GM19397 (cell line): ENCODE data around the gene ZNF26.
"Not testable (repeated sequence)": the region's sequence is repeated elsewhere in the genome, so short reads cannot be mapped to it uniquely, and the experiment has no call there.

Experiments
- ATAC-seq: cut with Tn5 transposase; IDR thresholded peaks from one replicate; pipeline ENCODE4 v1.9.1; 2021; ENCODE audit warnings: mild to moderate bottlenecking, moderate library complexity; ENCODE audit not compliant: unreplicated experiment

The ZNF26 gene, protein sequence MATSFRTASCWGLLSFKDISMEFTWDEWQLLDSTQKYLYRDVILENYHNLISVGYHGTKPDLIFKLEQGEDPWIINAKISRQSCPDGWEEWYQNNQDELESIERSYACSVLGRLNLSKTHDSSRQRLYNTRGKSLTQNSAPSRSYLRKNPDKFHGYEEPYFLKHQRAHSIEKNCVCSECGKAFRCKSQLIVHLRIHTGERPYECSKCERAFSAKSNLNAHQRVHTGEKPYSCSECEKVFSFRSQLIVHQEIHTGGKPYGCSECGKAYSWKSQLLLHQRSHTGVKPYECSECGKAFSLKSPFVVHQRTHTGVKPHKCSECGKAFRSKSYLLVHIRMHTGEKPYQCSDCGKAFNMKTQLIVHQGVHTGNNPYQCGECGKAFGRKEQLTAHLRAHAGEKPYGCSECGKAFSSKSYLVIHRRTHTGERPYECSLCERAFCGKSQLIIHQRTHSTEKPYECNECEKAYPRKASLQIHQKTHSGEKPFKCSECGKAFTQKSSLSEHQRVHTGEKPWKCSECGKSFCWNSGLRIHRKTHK

GRCh38 chr12:132986001-132986884, at the start of gene ZNF26:
Gene ZNF26, plus strand, starts transcription at chr12:132986367. Its CDS starts 474 bp downstream, at chr12:132986841.
- ATAC-seq = peak; percentile 98

DNA sequence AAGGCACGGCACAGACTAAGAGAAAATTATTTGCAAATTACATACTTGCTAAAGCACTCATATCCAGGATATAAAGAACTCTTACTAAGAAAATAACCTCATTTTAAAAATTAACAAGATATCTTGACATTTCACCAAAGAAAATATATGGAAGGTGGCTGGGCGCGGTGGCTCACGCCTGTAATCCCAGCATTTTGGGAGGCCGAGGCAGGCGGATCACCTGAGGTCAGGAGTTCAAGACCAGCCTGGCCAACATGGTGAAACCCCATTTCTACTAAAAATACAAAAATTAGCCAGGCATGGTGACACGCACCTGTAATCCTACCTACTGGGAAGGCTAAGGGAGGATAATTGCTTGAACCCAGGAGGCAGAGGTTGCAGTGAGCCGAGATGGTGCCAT, 49.2 kb upstream of the ZNF26 start:
- not testable (repeated sequence) for ATAC-seq

DNA sequence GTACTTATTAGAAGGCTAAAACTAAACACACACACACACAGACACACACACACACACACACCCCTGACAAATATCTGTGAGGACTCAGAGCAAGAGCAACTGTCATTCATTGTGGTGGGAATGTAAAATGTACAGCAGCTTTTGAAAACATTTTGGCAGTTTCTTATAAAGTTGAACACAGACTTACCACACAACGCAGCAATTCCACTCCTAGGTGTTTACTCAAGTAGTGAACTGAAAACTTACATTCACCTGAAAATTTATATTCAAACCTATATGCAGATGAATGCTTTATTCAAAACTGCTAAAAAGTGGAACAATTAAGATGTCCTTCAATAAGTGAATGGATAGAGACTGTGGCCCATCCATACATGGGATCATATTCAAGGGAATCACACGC, 48.7 kb upstream of the ZNF26 start:
- ATAC-seq = no peak

DNA sequence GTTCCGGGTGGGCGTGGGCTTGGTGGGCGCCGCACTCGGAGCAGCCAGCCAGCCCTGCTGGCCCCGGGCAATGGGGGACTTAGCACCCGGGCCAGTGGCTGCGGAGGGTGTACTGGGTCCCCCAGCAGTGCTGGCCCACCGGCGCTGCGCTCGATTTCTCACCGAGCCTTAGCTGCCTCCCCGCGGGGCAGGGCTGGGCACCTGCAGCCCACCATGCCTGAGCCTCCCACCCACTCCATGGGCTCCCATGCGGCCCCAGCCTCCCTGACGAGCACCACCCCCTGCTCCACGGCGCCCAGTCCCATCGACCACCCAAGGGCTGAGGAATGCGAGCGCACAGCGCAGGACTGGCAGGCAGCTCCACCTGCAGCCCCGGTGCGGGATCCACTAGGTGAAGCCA, 47.4 kb upstream of the ZNF26 start:
- ATAC-seq = not testable (repeated sequence)

DNA sequence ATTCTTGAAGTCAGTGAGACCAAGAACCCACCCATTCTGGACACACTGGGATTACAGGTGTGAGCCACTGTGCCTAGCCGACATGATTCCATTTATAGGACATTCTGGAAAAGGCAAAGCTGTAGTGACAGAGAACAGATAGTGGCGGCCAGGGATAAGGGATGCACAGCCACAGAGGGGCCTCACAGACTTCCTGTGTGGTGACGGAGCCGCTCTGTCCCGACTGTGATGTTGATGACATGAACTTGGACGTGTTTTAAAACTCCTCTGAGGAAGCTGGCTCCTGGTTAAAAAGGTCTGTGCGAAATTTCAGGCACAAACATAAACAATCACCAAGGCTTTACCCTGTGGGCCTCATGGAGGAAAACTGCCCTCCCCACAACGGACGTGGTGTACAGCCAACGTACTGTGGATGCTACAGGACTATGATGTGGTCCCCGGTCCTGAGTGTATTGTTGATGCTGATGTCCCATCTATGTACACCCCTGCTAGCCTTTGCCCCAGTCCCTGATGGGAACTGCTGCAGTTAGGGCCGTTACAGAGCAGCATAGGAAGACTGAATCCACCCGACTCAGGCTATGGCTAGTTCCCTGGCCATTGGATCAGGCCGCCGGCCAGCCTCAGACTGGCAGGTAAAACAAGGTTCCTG, 46.0 kb upstream of the ZNF26 start:
- no peak for ATAC-seq

- no peak for ATAC-seq
Observed at GRCh38 chr12:132941336-132941954, 44.7 kb upstream of the ZNF26 start.

GRCh38 chr12:132942611-132943010, 43.6 kb upstream of the ZNF26 start:
- no peak for ATAC-seq

DNA sequence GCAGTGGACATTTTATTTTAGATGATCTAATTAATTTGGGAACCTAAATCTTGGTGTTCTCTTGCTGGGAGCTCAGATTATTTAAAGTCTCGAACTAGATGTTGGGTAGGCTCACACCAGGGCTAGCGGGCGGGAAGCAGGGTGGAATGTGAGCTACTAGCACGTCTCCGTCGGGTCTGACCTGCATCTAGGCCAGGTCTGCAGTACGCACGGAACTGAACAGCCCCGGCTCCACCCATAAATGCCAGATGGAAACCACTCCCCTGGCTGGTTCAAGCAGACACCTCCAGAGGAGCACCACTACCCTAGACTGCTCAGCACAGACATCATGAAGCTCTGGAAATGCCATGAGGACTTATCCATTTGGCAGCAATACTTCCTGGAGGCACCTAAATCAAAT, 40.4 kb upstream of the ZNF26 start:
- ATAC-seq = no peak

GRCh38 chr12:132946246-132946820, 39.8 kb upstream of the ZNF26 start:
- no peak for ATAC-seq

GRCh38 chr12:132948146-132949066, 37.8 kb upstream of the ZNF26 start:
- ATAC-seq = no peak

- ATAC-seq = no peak
Observed at GRCh38 chr12:132949936-132950837, 36.0 kb upstream of the ZNF26 start.

GRCh38 chr12:132950844-132951535, 35.2 kb upstream of the ZNF26 start:
- no peak for ATAC-seq

DNA sequence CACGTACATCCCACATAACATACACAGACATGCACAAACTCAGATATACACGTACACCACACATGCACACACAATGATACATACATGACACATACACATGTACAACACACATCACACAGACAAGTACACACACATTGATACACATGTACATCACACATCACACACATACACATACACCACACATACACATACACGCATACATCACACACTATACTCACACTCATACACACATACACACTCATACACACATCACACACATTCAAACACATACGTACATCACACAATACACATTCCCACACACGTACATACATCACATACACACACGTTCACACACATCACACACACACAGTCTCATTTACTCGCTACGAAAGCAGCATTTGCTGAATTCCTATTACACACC, 34.5 kb upstream of the ZNF26 start:
- ATAC-seq = no peak

DNA sequence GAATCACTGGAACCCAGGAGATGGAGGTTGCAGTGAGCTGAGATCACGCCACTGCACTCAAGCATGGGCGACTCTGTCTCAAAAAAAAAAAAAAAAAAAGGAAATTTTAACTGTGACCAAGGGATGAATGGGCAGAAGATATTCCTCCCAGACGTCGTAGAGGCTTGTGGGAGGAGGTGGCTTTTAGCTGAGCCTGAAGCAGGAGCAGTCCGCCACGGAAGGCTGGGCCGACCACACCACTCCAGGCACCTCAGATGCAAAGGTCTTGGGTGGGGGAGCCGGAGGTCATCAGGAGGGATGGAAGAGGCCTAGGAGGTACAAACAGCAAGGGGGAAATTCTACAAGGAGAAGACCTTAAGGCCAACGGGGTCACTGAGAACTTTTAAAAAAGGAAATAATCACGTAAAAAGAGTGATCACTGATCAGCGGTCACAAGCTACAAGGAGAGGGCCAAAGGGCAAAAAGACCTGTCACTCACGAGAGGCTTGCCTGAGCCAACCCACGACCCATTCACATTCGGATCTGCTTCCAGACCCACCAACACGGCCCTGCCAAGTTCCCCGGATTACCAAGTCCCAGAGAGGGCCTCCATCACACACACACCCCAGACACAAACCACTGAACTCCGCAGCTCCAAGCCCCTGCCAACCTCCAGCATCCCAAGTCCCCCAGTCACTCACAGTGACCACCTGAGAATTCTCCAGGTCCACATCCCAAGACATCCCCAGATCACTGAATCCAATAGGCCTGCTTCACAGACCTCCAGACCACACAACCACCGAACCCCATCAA, 33.6 kb upstream of the ZNF26 start:
- no peak for ATAC-seq

DNA sequence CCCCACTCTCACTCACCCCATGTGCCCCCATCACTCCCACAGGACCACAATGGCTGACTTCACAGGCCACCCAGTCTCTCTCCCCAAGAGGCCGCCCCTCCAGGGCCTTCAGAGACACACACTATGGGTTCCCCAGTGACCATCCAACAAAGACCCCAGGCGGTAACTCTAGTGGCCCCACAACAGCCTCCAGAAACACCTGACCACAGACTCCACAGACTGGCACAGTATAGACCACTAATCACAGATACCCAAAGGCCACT, 33.1 kb upstream of the ZNF26 start:
- no peak for ATAC-seq

DNA sequence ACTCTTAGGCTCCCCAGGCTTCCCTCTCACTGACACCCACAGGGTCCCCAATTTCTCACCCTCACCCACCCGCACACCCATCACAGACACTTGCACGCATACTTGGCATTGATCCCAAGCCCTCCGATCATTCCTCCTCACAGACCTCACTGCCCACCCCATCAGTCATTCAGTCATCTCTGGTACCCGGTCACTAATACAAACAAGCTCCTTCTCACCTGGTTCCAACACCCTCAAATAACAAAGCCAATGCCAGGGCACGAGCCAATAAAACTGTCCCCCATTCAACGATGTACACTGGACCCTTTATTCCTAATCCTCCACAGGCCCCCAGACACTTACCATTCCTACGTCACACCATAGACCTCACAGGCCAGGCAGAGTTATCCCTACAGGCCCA, 32.4 kb upstream of the ZNF26 start:
- ATAC-seq = no peak

DNA sequence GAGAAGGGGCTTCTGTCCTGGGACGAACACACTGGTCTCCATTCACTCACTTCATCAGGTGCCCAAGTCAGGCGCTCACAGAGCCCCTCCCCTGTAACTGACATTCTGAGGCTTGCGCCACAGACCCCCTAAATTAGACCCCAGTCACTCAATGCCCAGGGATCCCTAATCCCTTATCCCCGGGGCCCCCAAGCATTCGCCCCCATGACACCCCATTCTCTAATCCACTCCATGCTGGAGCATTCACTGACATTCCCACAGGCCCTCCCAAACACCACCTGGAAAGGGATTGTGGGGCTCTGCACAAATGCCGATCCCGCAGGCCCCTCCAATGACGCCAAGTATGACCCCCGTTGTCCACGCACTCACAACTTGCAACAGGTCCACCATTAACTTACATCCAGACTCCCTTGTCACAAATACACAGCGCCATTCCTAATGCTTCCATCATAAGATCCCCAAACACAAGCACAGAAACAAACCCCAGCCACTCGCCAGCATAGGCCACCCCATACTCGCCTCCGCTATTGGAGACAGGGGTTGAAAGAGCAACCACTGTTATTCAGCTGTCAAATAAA, 31.6 kb upstream of the ZNF26 start:
- ATAC-seq = no peak
